GM10266 (cell line): ENCODE measurements around the gene GGTLC1.

Experiments
- DNase-seq: peaks from one replicate; pipeline ENCODE4 v3.0.0; 2012; ENCODE audit errors: extremely low spot score
- CTCF ChIP-seq: IDR thresholded peaks from 2 replicates; pipeline ENCODE4 v1.5.1; 2012; ENCODE audit warnings: mild to moderate bottlenecking, low read depth; ENCODE audit not compliant: control insufficient read depth, insufficient read depth; ENCODE audit errors: missing control alignments

Gene GGTLC1

GRCh38 chr20:23971310-23971709 is 17.3 kb downstream of the GGTLC1 start:
- DNase-seq: no peak
- TF ChIP-seq CTCF: no peak

- DNase-seq: no peak
- TF ChIP-seq CTCF: no peak
These were observed 18.5 kb downstream of the GGTLC1 start for GRCh38 chr20:23970049-23970448.

- DNase-seq: no peak
- no peak for TF ChIP-seq CTCF
These were observed 21.0 kb downstream of the GGTLC1 start for GRCh38 chr20:23967616-23967979.

- no peak for DNase-seq
- no peak for TF ChIP-seq CTCF
These were observed 21.5 kb downstream of the GGTLC1 start for GRCh38 chr20:23966927-23967615.

- no peak for DNase-seq
- TF ChIP-seq CTCF: no peak
These were observed 22.3 kb downstream of the GGTLC1 start for GRCh38 chr20:23966298-23966697.

- TF ChIP-seq CTCF: no peak
- no peak for DNase-seq
These were observed 24.6 kb downstream of the GGTLC1 start for GRCh38 chr20:23963941-23964340.

GRCh38 chr20:23962272-23962671 is 26.3 kb downstream of the GGTLC1 start:
- no peak for TF ChIP-seq CTCF
- DNase-seq: no peak
